Pons (tissue), 1 donor: Measurements from ENCODE around the gene CISH.

Experiments used
- DNase-seq: peaks from one replicate; pipeline ENCODE4 v3.0.0-alpha.2; 2016; ENCODE audit warnings: low spot score

The CISH gene

GRCh38 chr3:50637011-50637410 is 25.4 kb upstream of the CISH start:
- DNase-seq, result no peak

GRCh38 chr3:50635066-50635465 is 23.5 kb upstream of the CISH start:
- DNase-seq, result no peak

- DNase-seq, result no peak
Measured at GRCh38 chr3:50633230-50633790, 21.7 kb upstream of the CISH start.

- no peak for DNase-seq
Measured at GRCh38 chr3:50632450-50632849, 20.9 kb upstream of the CISH start.

- no peak for DNase-seq
Measured at GRCh38 chr3:50630877-50631276, 19.3 kb upstream of the CISH start.

GRCh38 chr3:50630394-50630793 is 18.8 kb upstream of the CISH start:
- DNase-seq, result no peak

GRCh38 chr3:50628601-50629000 is 17.0 kb upstream of the CISH start:
- DNase-seq, result no peak

GRCh38 chr3:50627407-50628051 is 16.0 kb upstream of the CISH start:
- peak; percentile 82 for DNase-seq

- no peak for DNase-seq
Measured at GRCh38 chr3:50626401-50626800, 14.8 kb upstream of the CISH start.

GRCh38 chr3:50625231-50626182 is 13.9 kb upstream of the CISH start:
- no peak for DNase-seq

- DNase-seq, result no peak
Measured at GRCh38 chr3:50624634-50625033, 13.1 kb upstream of the CISH start.

GRCh38 chr3:50623840-50624474 is 12.4 kb upstream of the CISH start:
- DNase-seq, result no peak

- DNase-seq, result no peak
Measured at GRCh38 chr3:50622881-50623280, 11.3 kb upstream of the CISH start.

- DNase-seq, result no peak
Measured at GRCh38 chr3:50620820-50621219, 9.2 kb upstream of the CISH start.

- peak; percentile 76 for DNase-seq
Measured at GRCh38 chr3:50620420-50620819, 8.8 kb upstream of the CISH start.

GRCh38 chr3:50617911-50618481 is 6.4 kb upstream of the CISH start:
- DNase-seq, result no peak

- DNase-seq, result no peak
Measured at GRCh38 chr3:50617096-50617791, 5.7 kb upstream of the CISH start, which contains the start of gene MAPKAPK3. Gene MAPKAPK3, plus strand, starts transcription at chr3:50617151. Its CDS starts 415 bp downstream, at chr3:50617566.

- peak; percentile 91 for DNase-seq
Measured at GRCh38 chr3:50616770-50617095, 5.2 kb upstream of the CISH start.

- DNase-seq, result peak; percentile 84
Measured at GRCh38 chr3:50616003-50616769, 4.6 kb upstream of the CISH start.

- no peak for DNase-seq
Measured at GRCh38 chr3:50615190-50615589, 3.6 kb upstream of the CISH start.
